NAMALWA (cell line): Measurements from ENCODE around the gene DNM3.
"Not testable (repeated sequence)": the region's sequence is repeated elsewhere in the genome, so short reads cannot be mapped to it uniquely, and the experiment has no call there.

Source experiments
- DNase-seq: peaks from one replicate; pipeline ENCODE4 v3.0.0-alpha.2; 2015; ENCODE audit warnings: low spot score

The DNM3 gene

GRCh38 chr1:172360985-172361384 lies 519.7 kb downstream of the DNM3 start:
- no peak for DNase-seq

- DNase-seq: no peak
These were observed 522.6 kb downstream of the DNM3 start for GRCh38 chr1:172363852-172364251.

- DNase-seq: not testable (repeated sequence)
These were observed 530.3 kb downstream of the DNM3 start for GRCh38 chr1:172371646-172372045.

- DNase-seq: no peak
These were observed 532.6 kb downstream of the DNM3 start for GRCh38 chr1:172373864-172374263.

- DNase-seq: no peak
These were observed 533.9 kb downstream of the DNM3 start for GRCh38 chr1:172375211-172375631.

- DNase-seq: peak; percentile 43
These were observed 535.1 kb downstream of the DNM3 start for GRCh38 chr1:172376431-172376830.

- no peak for DNase-seq
These were observed 536.3 kb downstream of the DNM3 start for GRCh38 chr1:172377565-172377964.

- DNase-seq: no peak
These were observed 536.9 kb downstream of the DNM3 start for GRCh38 chr1:172378109-172378760.

- DNase-seq: peak; percentile 76
These were observed 539.3 kb downstream of the DNM3 start for GRCh38 chr1:172380441-172381244.

- DNase-seq: no peak
These were observed 540.6 kb downstream of the DNM3 start for GRCh38 chr1:172381946-172382345.

GRCh38 chr1:172382406-172382805 lies 541.1 kb downstream of the DNM3 start:
- DNase-seq: no peak

GRCh38 chr1:172382990-172383389 lies 541.7 kb downstream of the DNM3 start:
- no peak for DNase-seq

GRCh38 chr1:172383536-172383935 lies 542.2 kb downstream of the DNM3 start:
- no peak for DNase-seq

GRCh38 chr1:172384656-172385055 lies 543.4 kb downstream of the DNM3 start:
- no peak for DNase-seq

GRCh38 chr1:172386046-172386445 lies 544.7 kb downstream of the DNM3 start:
- no peak for DNase-seq

GRCh38 chr1:172388490-172388889 lies 547.2 kb downstream of the DNM3 start:
- no peak for DNase-seq

GRCh38 chr1:172390301-172390682 lies 549.0 kb downstream of the DNM3 start:
- peak; percentile 29 for DNase-seq

- DNase-seq: peak; percentile 35
These were observed 549.6 kb downstream of the DNM3 start for GRCh38 chr1:172390683-172391551.

GRCh38 chr1:172391976-172392375 lies 550.7 kb downstream of the DNM3 start:
- DNase-seq: no peak

GRCh38 chr1:172393354-172393753 lies 552.1 kb downstream of the DNM3 start:
- DNase-seq: peak; percentile 61

GRCh38 chr1:172394141-172394751 lies 552.9 kb downstream of the DNM3 start:
- DNase-seq: peak; percentile 75

GRCh38 chr1:172394811-172395210 lies 553.5 kb downstream of the DNM3 start:
- no peak for DNase-seq
